HEK293 (cell line): ENCODE data around the gene RAMP1.

Experiments used
- CTCF ChIA-PET: fragments of 350-600 bp; formaldehyde crosslinking; extraction: SDS; loops from one replicate; lab custom pipeline; 2021; ENCODE audit warnings: antibody characterized with exemption; lab: Yijun Ruan, JAX
- POLR2A ChIA-PET: fragments of 300-600 bp; formaldehyde crosslinking; extraction: SDS; loops from one replicate; lab custom pipeline; 2020; ENCODE audit warnings: antibody characterized with exemption, inconsistent platforms; lab: Yijun Ruan, JAX
- H3K27ac ChIP-seq: fragments of 200-500 bp; sonication (Bioruptor generic); 2 replicates; pipeline ENCODE4 v1.5.1; 2014; ENCODE audit warnings: low read depth, low read length, control low read depth, inconsistent platforms; ENCODE audit errors: extremely low read depth
- H3K36me3 ChIP-seq, 2 experiments: fragments of 200-500 bp in 1 of 2; sonication (Bioruptor generic) in 1 of 2; 1 replicate in 1 of 2; 2 replicates in 1 of 2; pipeline ENCODE4 v1.5.1; 2014 to 2017; ENCODE audit warnings: inconsistent platforms in 2 of 2, low read length in 2 of 2; ENCODE audit not compliant: control insufficient read depth in 2 of 2, insufficient read depth in 1 of 2
- H3K4me1 ChIP-seq: fragments of 200-500 bp; sonication (Bioruptor generic); 2 replicates; pipeline ENCODE4 v1.5.1; 2014; ENCODE audit warnings: mild to moderate bottlenecking, low read length, inconsistent platforms; ENCODE audit not compliant: control insufficient read depth, insufficient read depth
- H3K4me3 ChIP-seq: 2 replicates; pipeline ENCODE4 v1.5.1; 2011; ENCODE audit warnings: low read depth, mild to moderate bottlenecking, control low read depth, low read length, moderate library complexity
- H3K9me3 ChIP-seq: fragments of 200-500 bp; sonication (Bioruptor generic); 2 replicates; pipeline ENCODE4 v1.5.1; 2014; ENCODE audit warnings: low read depth, low read length, inconsistent platforms; ENCODE audit not compliant: control insufficient read depth, insufficient read depth
- GLIS2 ChIP-seq: fragments of 450-650 bp; formaldehyde crosslinking; IDR thresholded peaks from 2 replicates; pipeline ENCODE4 v1.5.1; 2016; ENCODE audit warnings: missing biosample characterization, missing genetic modification characterization
- TRIM28 ChIP-seq: IDR thresholded peaks from 2 replicates; pipeline ENCODE4 v1.6.1; 2011; ENCODE audit warnings: low read length, control low read depth, borderline replicate concordance
- YY1 ChIP-seq: fragments of 450-650 bp; formaldehyde crosslinking; IDR thresholded peaks from 2 replicates; pipeline ENCODE4 v1.5.1; 2018; ENCODE audit warnings: missing biosample characterization, missing genetic modification characterization
- ZBTB1 ChIP-seq: fragments of 450-650 bp; formaldehyde crosslinking; IDR thresholded peaks from 2 replicates; pipeline ENCODE4 v1.5.1; 2016; ENCODE audit warnings: missing biosample characterization, missing genetic modification characterization
- ZBTB20 ChIP-seq: fragments of 450-650 bp; formaldehyde crosslinking; IDR thresholded peaks from 2 replicates; pipeline ENCODE4 v1.5.1; 2016; ENCODE audit warnings: missing biosample characterization, missing genetic modification characterization
- ZBTB48 ChIP-seq: fragments of 450-650 bp; formaldehyde crosslinking; IDR thresholded peaks from 2 replicates; pipeline ENCODE4 v1.5.1; 2016; ENCODE audit warnings: missing biosample characterization, missing genetic modification characterization
- ZBTB7A ChIP-seq: fragments of 450-650 bp; formaldehyde crosslinking; IDR thresholded peaks from 2 replicates; pipeline ENCODE4 v1.5.1; 2016; ENCODE audit warnings: low read depth, missing biosample characterization, missing genetic modification characterization
- ZNF121 ChIP-seq: fragments of 450-650 bp; formaldehyde crosslinking; IDR thresholded peaks from 2 replicates; pipeline ENCODE4 v1.5.1; 2016; ENCODE audit warnings: missing biosample characterization, missing genetic modification characterization
- ZNF157 ChIP-seq: fragments of 450-650 bp; formaldehyde crosslinking; IDR thresholded peaks from 2 replicates; pipeline ENCODE4 v1.5.1; 2016; ENCODE audit warnings: missing biosample characterization, missing genetic modification characterization
- ZNF19 ChIP-seq: fragments of 450-650 bp; formaldehyde crosslinking; IDR thresholded peaks from 2 replicates; pipeline ENCODE4; 2016; ENCODE audit warnings: missing biosample characterization, missing genetic modification characterization, low read depth
- ZNF202 ChIP-seq: fragments of 450-650 bp; formaldehyde crosslinking; IDR thresholded peaks from 2 replicates; pipeline ENCODE4 v1.5.1; 2016; ENCODE audit warnings: missing biosample characterization, missing genetic modification characterization, borderline replicate concordance
- ZNF335 ChIP-seq: fragments of 450-650 bp; formaldehyde crosslinking; conservative IDR thresholded peaks from 2 replicates; pipeline ENCODE4 v1.5.1; 2016; ENCODE audit warnings: missing biosample characterization, missing genetic modification characterization
- ZNF549 ChIP-seq: fragments of 450-650 bp; IDR thresholded peaks from 2 replicates; pipeline ENCODE4 v1.5.1; 2018; ENCODE audit warnings: missing biosample characterization, missing genetic modification characterization, mild to moderate bottlenecking, inconsistent platforms, moderate library complexity
- ZNF677 ChIP-seq: fragments of 450-650 bp; IDR thresholded peaks from 2 replicates; pipeline ENCODE4 v1.5.0; 2018; ENCODE audit warnings: missing biosample characterization, mild to moderate bottlenecking, missing genetic modification characterization, moderate library complexity
- ZNF768 ChIP-seq: fragments of 450-650 bp; formaldehyde crosslinking; IDR thresholded peaks from 2 replicates; pipeline ENCODE4 v1.5.1; 2018; ENCODE audit warnings: missing biosample characterization, mild to moderate bottlenecking, missing genetic modification characterization
- ZNF776 ChIP-seq: fragments of 450-650 bp; formaldehyde crosslinking; IDR thresholded peaks from 2 replicates; pipeline ENCODE4 v1.5.0; 2017; ENCODE audit warnings: missing biosample characterization, missing genetic modification characterization, borderline replicate concordance
- ZNF785 ChIP-seq: fragments of 450-650 bp; formaldehyde crosslinking; IDR thresholded peaks from 2 replicates; pipeline ENCODE4 v1.5.1; 2016; ENCODE audit warnings: missing biosample characterization, missing genetic modification characterization
- ZNF792 ChIP-seq: fragments of 450-650 bp; formaldehyde crosslinking; IDR thresholded peaks from 2 replicates; pipeline ENCODE4 v1.5.1; 2016; ENCODE audit warnings: missing biosample characterization, missing genetic modification characterization
- ZSCAN30 ChIP-seq: fragments of 450-650 bp; IDR thresholded peaks from 2 replicates; pipeline ENCODE4 v1.5.1; 2018; ENCODE audit warnings: missing biosample characterization, mild to moderate bottlenecking, missing genetic modification characterization, moderate library complexity
- TF ChIP-seq, protein P1 (sequence below): fragments of 450-650 bp; formaldehyde crosslinking; IDR thresholded peaks from 2 replicates; pipeline ENCODE4 v1.5.1; 2016; ENCODE audit warnings: missing biosample characterization, missing genetic modification characterization
- TF ChIP-seq, protein P2 (sequence below): fragments of 450-650 bp; formaldehyde crosslinking; IDR thresholded peaks from 2 replicates; pipeline ENCODE4 v1.5.1; 2016; ENCODE audit warnings: missing biosample characterization, missing genetic modification characterization
- TF ChIP-seq, protein P3 (sequence below): fragments of 450-650 bp; formaldehyde crosslinking; IDR thresholded peaks from 2 replicates; pipeline ENCODE4 v1.5.1; 2017; ENCODE audit warnings: missing biosample characterization, missing genetic modification characterization

Gene RAMP1

DNA sequence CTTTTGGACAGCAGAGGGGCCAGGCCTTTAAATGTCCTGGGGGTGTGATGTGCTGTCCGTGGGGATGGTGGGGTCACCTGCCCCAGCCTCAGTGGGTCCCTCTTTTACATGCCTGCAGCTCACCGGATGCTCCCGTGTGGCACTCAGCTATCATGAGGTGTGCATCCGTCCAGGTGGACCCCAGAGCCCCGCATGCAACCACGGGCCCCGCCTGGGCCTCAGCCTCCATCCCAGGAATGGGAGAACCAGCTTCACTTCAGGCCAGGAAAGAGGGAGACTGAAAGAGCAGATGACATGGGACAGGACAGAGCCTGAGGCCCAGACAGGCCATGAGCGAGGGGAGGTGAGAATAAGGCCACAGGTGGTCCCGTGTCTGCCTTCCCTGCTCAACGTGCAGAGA lies 37.5 kb downstream of the RAMP1 start:
- H3K9me3 ChIP-seq = no peaks in the 10 kb centered on the region
- H3K36me3 ChIP-seq = no peaks in the 10 kb centered on the region
- no peak overlapping the region for H3K27ac ChIP-seq
- H3K4me1 ChIP-seq = 0 out of 2 replicates have a peak, but pooled peaks cover 2% of the 10 kb centered on the region
- POLR2A ChIA-PET = no interaction called here
- CTCF ChIA-PET = no interaction called here
- TF ChIP-seq, protein P1, sequence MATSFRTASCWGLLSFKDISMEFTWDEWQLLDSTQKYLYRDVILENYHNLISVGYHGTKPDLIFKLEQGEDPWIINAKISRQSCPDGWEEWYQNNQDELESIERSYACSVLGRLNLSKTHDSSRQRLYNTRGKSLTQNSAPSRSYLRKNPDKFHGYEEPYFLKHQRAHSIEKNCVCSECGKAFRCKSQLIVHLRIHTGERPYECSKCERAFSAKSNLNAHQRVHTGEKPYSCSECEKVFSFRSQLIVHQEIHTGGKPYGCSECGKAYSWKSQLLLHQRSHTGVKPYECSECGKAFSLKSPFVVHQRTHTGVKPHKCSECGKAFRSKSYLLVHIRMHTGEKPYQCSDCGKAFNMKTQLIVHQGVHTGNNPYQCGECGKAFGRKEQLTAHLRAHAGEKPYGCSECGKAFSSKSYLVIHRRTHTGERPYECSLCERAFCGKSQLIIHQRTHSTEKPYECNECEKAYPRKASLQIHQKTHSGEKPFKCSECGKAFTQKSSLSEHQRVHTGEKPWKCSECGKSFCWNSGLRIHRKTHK = no peak
- TF ChIP-seq ZBTB48 (tag by site-specific recombination) (no peak), ZNF677 (tag by site-specific recombination) (no peak), ZNF768 (no peak), ZNF335 (tag by site-specific recombination) (no peak), ZBTB20 (tag by site-specific recombination) (no peak), ZBTB7A (tag by site-specific recombination) (no peak), ZNF785 (tag by site-specific recombination) (no peak), ZBTB1 (tag by site-specific recombination) (no peak), ZSCAN30 (no peak)
- TF ChIP-seq, protein P2, sequence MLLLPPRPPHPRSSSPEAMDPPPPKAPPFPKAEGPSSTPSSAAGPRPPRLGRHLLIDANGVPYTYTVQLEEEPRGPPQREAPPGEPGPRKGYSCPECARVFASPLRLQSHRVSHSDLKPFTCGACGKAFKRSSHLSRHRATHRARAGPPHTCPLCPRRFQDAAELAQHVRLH (tag by site-specific recombination) = no peak
- TF ChIP-seq, protein P3, sequence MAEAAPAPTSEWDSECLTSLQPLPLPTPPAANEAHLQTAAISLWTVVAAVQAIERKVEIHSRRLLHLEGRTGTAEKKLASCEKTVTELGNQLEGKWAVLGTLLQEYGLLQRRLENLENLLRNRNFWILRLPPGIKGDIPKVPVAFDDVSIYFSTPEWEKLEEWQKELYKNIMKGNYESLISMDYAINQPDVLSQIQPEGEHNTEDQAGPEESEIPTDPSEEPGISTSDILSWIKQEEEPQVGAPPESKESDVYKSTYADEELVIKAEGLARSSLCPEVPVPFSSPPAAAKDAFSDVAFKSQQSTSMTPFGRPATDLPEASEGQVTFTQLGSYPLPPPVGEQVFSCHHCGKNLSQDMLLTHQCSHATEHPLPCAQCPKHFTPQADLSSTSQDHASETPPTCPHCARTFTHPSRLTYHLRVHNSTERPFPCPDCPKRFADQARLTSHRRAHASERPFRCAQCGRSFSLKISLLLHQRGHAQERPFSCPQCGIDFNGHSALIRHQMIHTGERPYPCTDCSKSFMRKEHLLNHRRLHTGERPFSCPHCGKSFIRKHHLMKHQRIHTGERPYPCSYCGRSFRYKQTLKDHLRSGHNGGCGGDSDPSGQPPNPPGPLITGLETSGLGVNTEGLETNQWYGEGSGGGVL (tag by site-specific recombination) = no peak
- H3K4me3 ChIP-seq = no peak overlapping the region

DNA sequence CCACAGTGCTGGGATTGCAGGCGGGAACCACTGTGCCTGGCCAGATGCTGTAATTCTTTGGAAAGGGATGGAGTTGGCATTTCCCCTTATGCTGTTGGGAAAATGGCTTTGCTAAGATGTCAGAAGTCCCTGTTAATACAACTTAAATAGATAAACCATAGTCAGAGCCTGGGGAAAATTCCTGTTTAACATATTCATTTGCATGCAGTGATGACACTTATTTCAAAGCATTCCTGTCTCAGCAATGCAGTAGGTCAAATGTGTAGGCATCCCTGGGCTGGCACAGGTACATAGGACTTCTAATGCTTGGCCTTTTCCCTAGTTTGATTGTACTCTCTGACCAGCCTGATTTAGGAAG lies 38.6 kb downstream of the RAMP1 start:
- no peaks in the 10 kb centered on the region for H3K36me3 ChIP-seq
- no peak overlapping the region for H3K27ac ChIP-seq
- no peaks in the 10 kb centered on the region for H3K9me3 ChIP-seq
- TF ChIP-seq ZNF549 (no peak), ZNF121 (tag by site-specific recombination) (no peak), ZNF202 (tag by site-specific recombination) (no peak), ZNF157 (tag by site-specific recombination) (no peak), ZNF776 (tag by site-specific recombination) (no peak), ZNF792 (no peak), ZNF19 (tag by site-specific recombination) (no peak), TRIM28 (no peak), YY1 (tag by site-specific recombination) (no peak), GLIS2 (tag by site-specific recombination) (no peak)
- TF ChIP-seq, protein P2 (tag by site-specific recombination) = no peak
- TF ChIP-seq, protein P1 = no peak
- 0 out of 2 replicates have a peak, but pooled peaks cover 2% of the 10 kb centered on the region for H3K4me1 ChIP-seq
- POLR2A ChIA-PET = no interaction called here
- CTCF ChIA-PET = no interaction called here
- no peak overlapping the region for H3K4me3 ChIP-seq
